ENCODE results near the gene ZNF117.

GRCh38 chr7:64946772-64947171, 44.1 kb downstream of the ZNF117 start:
- TF ChIP-seq REST (IDR thresholded peaks at IDR 0.05) (no peak), CTCF (IDR thresholded peaks at IDR 0.05) (no peak), JUN (IDR thresholded peaks at IDR 0.05) (no peak), RNF2 (IDR thresholded peaks at IDR 0.05; ENCODE audit: borderline replicate concordance, low read depth) (no peak), POLR2A (IDR thresholded peaks at IDR 0.05; ENCODE audit: low read length) (no peak), FOXS1 (CRISPR knock-in tag; IDR thresholded peaks at IDR 0.05) (no peak), MAFK (IDR thresholded peaks at IDR 0.05; ENCODE audit: partially characterized antibody) (no peak)
